AG10803 (cell line): ENCODE measurements around the gene AHNAK.
A peak's percentile ranks its signal among the peaks of the same experiment; 100 is the strongest.

Source experiments
- DNase-seq: peaks from one replicate; pipeline ENCODE4 v3.0.0; 2010; ENCODE audit warnings: low read depth
- H3K4me3 ChIP-seq: 2 replicates; pipeline ENCODE4 v1.5.1; 2011; ENCODE audit warnings: mild to moderate bottlenecking, low read length, control low read depth
- CTCF ChIP-seq: conservative IDR thresholded peaks from 2 replicates; pipeline ENCODE4 v1.5.1; 2011; ENCODE audit warnings: mild to moderate bottlenecking, low read length, control low read depth, inconsistent platforms

Gene AHNAK

GRCh38 chr11:62482753-62483152, 63.9 kb downstream of the AHNAK start:
- H3K4me3 ChIP-seq, result no peak overlapping the region
- no peak for DNase-seq
- no peak for TF ChIP-seq CTCF

- no peak for TF ChIP-seq CTCF
- DNase-seq, result no peak
- H3K4me3 ChIP-seq, result no peak overlapping the region
Observed at GRCh38 chr11:62479631-62480201, 66.9 kb downstream of the AHNAK start.

- no peak for DNase-seq
- TF ChIP-seq CTCF, result no peak
- no peak overlapping the region for H3K4me3 ChIP-seq
Observed at GRCh38 chr11:62477927-62478326, 68.7 kb downstream of the AHNAK start.

- H3K4me3 ChIP-seq, result no peak overlapping the region
- DNase-seq, result peak; percentile 42
- no peak for TF ChIP-seq CTCF
Observed at GRCh38 chr11:62472063-62472884, 74.3 kb downstream of the AHNAK start.

- no peak for TF ChIP-seq CTCF
- DNase-seq, result no peak
- no peak overlapping the region for H3K4me3 ChIP-seq
Observed at GRCh38 chr11:62471603-62472002, 75.0 kb downstream of the AHNAK start.

GRCh38 chr11:62468577-62468976, 78.0 kb downstream of the AHNAK start:
- no peak for TF ChIP-seq CTCF
- DNase-seq, result no peak
- H3K4me3 ChIP-seq, result no peak overlapping the region

GRCh38 chr11:62466444-62466843, 80.2 kb downstream of the AHNAK start:
- H3K4me3 ChIP-seq, result no peak overlapping the region
- TF ChIP-seq CTCF, result no peak
- no peak for DNase-seq
